Neural progenitor cell (in vitro differentiated cells): ENCODE results near the gene KATNAL1. TPM values are rescaled to one million over a fixed set of nuclear protein-coding genes. Genes with fewer than 3 reads are reported as not detected.

Experiments used
- DNase-seq: peaks from one replicate; pipeline ENCODE4 v3.0.0-alpha.2; 2016; ENCODE audit warnings: low spot score
- H2AFZ ChIP-seq: fragments of 200-600 bp; sonication (generic); replicated peaks from 2 replicates; pipeline ENCODE4 v1.6.1; 2016; ENCODE audit warnings: antibody characterized with exemption
- H3F3A ChIP-seq: fragments of 200-600 bp; sonication (generic); 2 replicates; pipeline ENCODE4 v1.6.1; 2016; ENCODE audit warnings: antibody characterized with exemption, low read depth
- H3K27ac ChIP-seq: fragments of 200-600 bp; sonication (generic); 2 replicates; pipeline ENCODE4 v1.5.1; 2016; ENCODE audit warnings: mild to moderate bottlenecking
- H3K27me3 ChIP-seq: fragments of 200-600 bp; sonication (generic); 2 replicates; pipeline ENCODE4 v1.6.1; 2016; ENCODE audit warnings: mild to moderate bottlenecking, moderate library complexity
- H3K36me3 ChIP-seq: fragments of 200-600 bp; sonication (generic); 2 replicates; pipeline ENCODE4 v1.5.1; 2016
- H3K4me1 ChIP-seq: fragments of 200-600 bp; sonication (generic); 2 replicates; pipeline ENCODE4 v1.6.1; 2016; ENCODE audit warnings: mixed run types
- H3K4me2 ChIP-seq: fragments of 200-600 bp; sonication (generic); 2 replicates; pipeline ENCODE4 v1.6.1; 2016
- H3K4me3 ChIP-seq: fragments of 200-600 bp; sonication (generic); 2 replicates; pipeline ENCODE4 v1.5.1; 2016
- H3K79me2 ChIP-seq: fragments of 200-600 bp; sonication (generic); 2 replicates; pipeline ENCODE4 v1.6.1; 2016; ENCODE audit warnings: low read depth
- H3K9ac ChIP-seq: fragments of 200-600 bp; sonication (generic); 2 replicates; pipeline ENCODE4 v1.6.1; 2016
- H3K9me3 ChIP-seq: fragments of 200-600 bp; sonication (generic); 2 replicates; pipeline ENCODE4 v1.5.1; 2016; ENCODE audit warnings: low read depth
- H4K20me1 ChIP-seq: fragments of 200-600 bp; sonication (generic); 2 replicates; pipeline ENCODE4 v1.6.1; 2016; ENCODE audit warnings: low read depth
- H3K27ac Mint-ChIP-seq: 3 replicates; pipeline ENCODE4 v1.8.0; 2021; ENCODE audit warnings: mixed read lengths
- H3K27me3 Mint-ChIP-seq: 2 replicates; pipeline ENCODE4 v1.8.0; 2022; ENCODE audit warnings: low read depth, mild to moderate bottlenecking, inconsistent platforms, moderate library complexity, mixed read lengths; ENCODE audit not compliant: insufficient read depth
- H3K36me3 Mint-ChIP-seq: 3 replicates; pipeline ENCODE4 v1.8.0; 2021; ENCODE audit warnings: mixed read lengths
- H3K4me1 Mint-ChIP-seq: 3 replicates; pipeline ENCODE4 v1.8.0; 2021; ENCODE audit warnings: mixed read lengths
- H3K4me3 Mint-ChIP-seq: 3 replicates; pipeline ENCODE4 v1.8.0; 2021; ENCODE audit warnings: mild to moderate bottlenecking, moderate library complexity, mixed read lengths
- H3K9me3 Mint-ChIP-seq: 3 replicates; pipeline ENCODE4 v1.8.0; 2020; ENCODE audit warnings: mixed read lengths
- CTCF ChIP-seq: fragments of 200-600 bp; sonication (generic); IDR thresholded peaks from 2 replicates; pipeline ENCODE4 v1.5.1; 2017; ENCODE audit warnings: antibody characterized with exemption, mild to moderate bottlenecking
- EZH2 ChIP-seq: fragments of 200-600 bp; sonication (generic); IDR thresholded peaks from 2 replicates; pipeline ENCODE4 v1.6.1; 2017; ENCODE audit warnings: antibody characterized with exemption, mild to moderate bottlenecking, moderate library complexity
- EZH2phosphoT487 ChIP-seq: fragments of 200-600 bp; sonication (generic); IDR thresholded peaks from 2 replicates; pipeline ENCODE4 v1.6.1; 2017; ENCODE audit warnings: antibody characterized with exemption
- total RNA-seq: library from RNA; depleted of rRNA; stranded (reverse); fragments of >200 nt; gene quantifications from 2 replicates; pipeline ENCODE4 v1.2.3, GENCODE V29; 2015; ENCODE audit warnings: low replicate concordance

KATNAL1 gene
- total RNA-seq, 1 donor from 2014 or later, result 33.6 TPM

- H3K27ac Mint-ChIP-seq, result no peak overlapping the region
- no peak for DNase-seq
- no peak for TF ChIP-seq EZH2
- TF ChIP-seq EZH2phosphoT487, result no peak
- no peak for TF ChIP-seq CTCF
- Histone ChIP-seq H3K36me3 (no peaks in the 10 kb centered on the region), H3K27ac (no peak overlapping the region), H3K9ac (no peak overlapping the region), H4K20me1 (no peaks in the 10 kb centered on the region), H3K27me3 (no peaks in the 10 kb centered on the region), H3K9me3 (no peaks in the 10 kb centered on the region), H3K4me2 (no peak overlapping the region), H3K4me1 (no peaks in the 10 kb centered on the region), H3K79me2 (no peaks in the 10 kb centered on the region), H3F3A (no peaks in the 10 kb centered on the region), H2AFZ (peak overlapping the region; percentile 57), H3K4me3 (no peak overlapping the region)
- peaks cover 4% of the 10 kb centered on the region for H3K27me3 Mint-ChIP-seq
- peaks cover 9% of the 10 kb centered on the region for H3K4me1 Mint-ChIP-seq
- H3K4me3 Mint-ChIP-seq, result no peak overlapping the region
- peaks cover 24% of the 10 kb centered on the region for H3K9me3 Mint-ChIP-seq
- H3K36me3 Mint-ChIP-seq, result no peaks in the 10 kb centered on the region
Observed at GRCh38 chr13:30354493-30355383, 47.4 kb upstream of the KATNAL1 start.

GRCh38 chr13:30353471-30354215 lies 46.3 kb upstream of the KATNAL1 start:
- Histone ChIP-seq H3K36me3 (no peaks in the 10 kb centered on the region), H3F3A (no peaks in the 10 kb centered on the region), H3K9me3 (no peaks in the 10 kb centered on the region), H3K4me3 (no peak overlapping the region), H2AFZ (no peak overlapping the region), H4K20me1 (no peaks in the 10 kb centered on the region), H3K4me2 (no peak overlapping the region), H3K4me1 (no peaks in the 10 kb centered on the region), H3K79me2 (no peaks in the 10 kb centered on the region), H3K27me3 (no peaks in the 10 kb centered on the region), H3K27ac (no peak overlapping the region), H3K9ac (no peak overlapping the region)
- Mint-ChIP-seq H3K36me3 (no peaks in the 10 kb centered on the region), H3K27ac (no peak overlapping the region), H3K9me3 (peaks cover 24% of the 10 kb centered on the region), H3K4me1 (peaks cover 9% of the 10 kb centered on the region), H3K4me3 (no peak overlapping the region), H3K27me3 (peaks cover 4% of the 10 kb centered on the region)
- no peak for DNase-seq
- no peak for TF ChIP-seq CTCF
- no peak for TF ChIP-seq EZH2
- no peak for TF ChIP-seq EZH2phosphoT487

- Histone ChIP-seq H4K20me1 (no peaks in the 10 kb centered on the region), H3K9me3 (no peaks in the 10 kb centered on the region), H3K4me2 (no peak overlapping the region), H3K27ac (no peak overlapping the region), H2AFZ (no peak overlapping the region), H3K36me3 (no peaks in the 10 kb centered on the region), H3K4me1 (no peaks in the 10 kb centered on the region), H3K79me2 (no peaks in the 10 kb centered on the region), H3K9ac (no peak overlapping the region), H3K4me3 (no peak overlapping the region), H3K27me3 (no peaks in the 10 kb centered on the region), H3F3A (no peaks in the 10 kb centered on the region)
- peaks cover 9% of the 10 kb centered on the region for H3K4me1 Mint-ChIP-seq
- peaks cover 24% of the 10 kb centered on the region for H3K9me3 Mint-ChIP-seq
- no peak overlapping the region for H3K4me3 Mint-ChIP-seq
- peaks cover 4% of the 10 kb centered on the region for H3K27me3 Mint-ChIP-seq
- no peak overlapping the region for H3K27ac Mint-ChIP-seq
- H3K36me3 Mint-ChIP-seq, result no peaks in the 10 kb centered on the region
- no peak for TF ChIP-seq EZH2
- no peak for TF ChIP-seq CTCF
- TF ChIP-seq EZH2phosphoT487, result no peak
- DNase-seq, result no peak
Observed at GRCh38 chr13:30353060-30353459, 45.7 kb upstream of the KATNAL1 start.
